Mucosa of descending colon (tissue), 3 donors: Measurements from ENCODE around the gene NF2. TPM values are rescaled to one million over a fixed set of nuclear protein-coding genes. Genes with fewer than 3 reads are reported as not detected.

ENCODE experiments used
- ATAC-seq: fragments of 200-7000 bp; cut with Tn5 transposase; one replicate; pipeline ENCODE4 v1.9.1; 2020; ENCODE audit warnings: mild to moderate bottlenecking, moderate library complexity
- DNase-seq, 3 donors: peaks; one replicate each; pipeline ENCODE4 v3.0.0-alpha.2; 2020
- H3K36me3 ChIP-seq: fragments of 200-600 bp; one replicate; pipeline ENCODE4 v1.8.0; 2021; ENCODE audit warnings: low read depth, mild to moderate bottlenecking
- H3K4me1 ChIP-seq: fragments of 200-600 bp; one replicate; pipeline ENCODE4 v1.8.0; 2021; ENCODE audit warnings: low read depth, mild to moderate bottlenecking
- H3K4me3 ChIP-seq: fragments of 200-600 bp; one replicate; pipeline ENCODE4 v1.8.0; 2021; ENCODE audit warnings: mild to moderate bottlenecking
- H3K9me3 ChIP-seq: fragments of 200-600 bp; one replicate; pipeline ENCODE4 v1.8.0; 2021; ENCODE audit warnings: mild to moderate bottlenecking
- intact Hi-C, 2 donors: fragments of 100-400 bp; cut with DNase I in 1 of 2; cut with micrococcal nuclease in 1 of 2; formaldehyde crosslinking; loops; one replicate each; pipeline versions ENCODE4 v1.11.0 to v1.11.1; 2022; cut with DNase I, micrococcal nuclease
- total RNA-seq, 3 donors: library from RNA; stranded (reverse); fragmentation: NEBNext Ultra II Directional in 2 of 3; extraction: Animal tissue kit (Norgen Biotek cat#: 25700) in 2 of 3; gene quantifications; one replicate each; pipeline versions ENCODE4 v1.2.1 to v1.2.4, GENCODE V29; 2021 to 2023
- TF ChIP-seq, protein P1 (sequence below): fragments of 200-600 bp; IDR thresholded peaks from one replicate; pipeline ENCODE4 v1.8.0; 2022; ENCODE audit warnings: antibody characterized with exemption, mild to moderate bottlenecking
- donor health status: DM: no; HTN: no; CAD: no; lungs with moderate emphysema.
- donor health status: DM: no; HTN: no; CAD: no.
- donor health status: DM: no; HTN: yes; CAD: no.

Gene NF2
- total RNA-seq, 3 donors from 2014 or later, result 32.3 to 45.2 (median 43.1) TPM

DNA sequence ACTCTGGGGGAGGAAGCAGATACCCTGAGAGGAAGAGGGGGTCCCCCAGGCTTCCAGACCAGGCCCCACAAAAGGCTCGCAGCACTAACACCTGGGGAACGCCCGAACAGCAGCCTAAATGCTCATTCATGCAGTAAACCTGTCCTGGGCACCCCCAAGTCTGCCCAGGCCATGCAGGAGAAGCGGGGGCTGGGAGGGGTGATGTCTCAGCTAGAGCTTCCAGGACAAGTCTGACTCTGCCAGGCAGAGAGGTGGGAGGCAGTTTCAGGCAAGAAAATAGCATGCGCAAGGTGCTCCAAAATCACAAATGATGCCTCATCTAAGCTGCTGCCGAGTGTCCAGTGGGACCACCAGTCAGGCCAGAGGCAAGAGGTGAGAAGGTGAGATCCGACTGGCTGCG lies 131.0 kb downstream of the NF2 start:
- Histone ChIP-seq H3K4me3 (no peak overlapping the region), H3K9me3 (no peaks in the 10 kb centered on the region), H3K4me1 (no peaks in the 10 kb centered on the region), H3K36me3 (no peaks in the 10 kb centered on the region)
- TF ChIP-seq, protein P1, sequence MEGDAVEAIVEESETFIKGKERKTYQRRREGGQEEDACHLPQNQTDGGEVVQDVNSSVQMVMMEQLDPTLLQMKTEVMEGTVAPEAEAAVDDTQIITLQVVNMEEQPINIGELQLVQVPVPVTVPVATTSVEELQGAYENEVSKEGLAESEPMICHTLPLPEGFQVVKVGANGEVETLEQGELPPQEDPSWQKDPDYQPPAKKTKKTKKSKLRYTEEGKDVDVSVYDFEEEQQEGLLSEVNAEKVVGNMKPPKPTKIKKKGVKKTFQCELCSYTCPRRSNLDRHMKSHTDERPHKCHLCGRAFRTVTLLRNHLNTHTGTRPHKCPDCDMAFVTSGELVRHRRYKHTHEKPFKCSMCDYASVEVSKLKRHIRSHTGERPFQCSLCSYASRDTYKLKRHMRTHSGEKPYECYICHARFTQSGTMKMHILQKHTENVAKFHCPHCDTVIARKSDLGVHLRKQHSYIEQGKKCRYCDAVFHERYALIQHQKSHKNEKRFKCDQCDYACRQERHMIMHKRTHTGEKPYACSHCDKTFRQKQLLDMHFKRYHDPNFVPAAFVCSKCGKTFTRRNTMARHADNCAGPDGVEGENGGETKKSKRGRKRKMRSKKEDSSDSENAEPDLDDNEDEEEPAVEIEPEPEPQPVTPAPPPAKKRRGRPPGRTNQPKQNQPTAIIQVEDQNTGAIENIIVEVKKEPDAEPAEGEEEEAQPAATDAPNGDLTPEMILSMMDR, result no peak
- intact Hi-C loops, result no loop called here
- ATAC-seq (no peak), DNase-seq (no peak)

DNA sequence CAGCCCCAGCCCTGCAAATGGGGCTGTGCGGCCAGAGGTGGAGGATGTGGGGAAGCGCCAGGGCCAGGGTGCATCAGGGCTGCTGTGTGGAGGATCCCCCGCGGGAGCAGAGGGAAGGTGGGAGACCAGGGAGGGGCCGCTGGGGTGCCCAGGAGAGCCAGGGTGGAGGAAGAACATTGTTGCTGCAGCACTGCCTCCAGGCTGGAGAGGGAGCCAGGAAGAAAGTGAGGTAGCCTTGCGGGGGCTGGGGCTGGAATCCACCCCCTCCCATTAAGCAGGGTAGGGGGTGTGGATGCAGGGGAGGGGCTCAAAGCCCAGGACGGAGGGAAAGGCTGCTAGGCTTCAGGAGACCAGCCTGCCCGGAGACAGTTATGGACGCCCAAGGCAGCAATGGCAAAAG lies 131.4 kb downstream of the NF2 start:
- Histone ChIP-seq H3K4me1 (no peaks in the 10 kb centered on the region), H3K4me3 (no peak overlapping the region), H3K9me3 (no peaks in the 10 kb centered on the region), H3K36me3 (no peaks in the 10 kb centered on the region)
- DNase-seq (no peak), ATAC-seq (no peak)
- intact Hi-C loops, result no loop called here
- TF ChIP-seq, protein P1, result no peak

DNA sequence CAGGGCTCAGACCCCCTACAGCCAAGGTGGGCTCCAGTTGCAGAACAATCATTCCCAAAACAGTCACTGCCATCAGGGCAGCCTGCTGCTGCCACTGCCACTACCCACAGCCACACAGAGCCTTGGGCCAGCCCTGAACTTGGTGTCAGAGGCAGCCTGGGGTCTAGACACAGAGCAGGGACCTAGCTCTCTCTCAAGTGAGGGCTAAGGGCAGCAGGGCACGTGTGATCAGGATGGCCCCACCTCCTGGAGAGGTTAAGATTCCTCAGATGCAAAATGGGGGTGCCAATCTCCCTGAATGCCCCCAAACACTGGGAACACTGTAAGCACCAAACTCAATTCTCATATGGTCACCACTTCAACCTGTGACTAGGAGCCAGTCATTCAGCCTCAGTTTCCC lies 132.0 kb downstream of the NF2 start:
- ATAC-seq (no peak), DNase-seq (no peak)
- intact Hi-C loops, result no loop called here

DNA sequence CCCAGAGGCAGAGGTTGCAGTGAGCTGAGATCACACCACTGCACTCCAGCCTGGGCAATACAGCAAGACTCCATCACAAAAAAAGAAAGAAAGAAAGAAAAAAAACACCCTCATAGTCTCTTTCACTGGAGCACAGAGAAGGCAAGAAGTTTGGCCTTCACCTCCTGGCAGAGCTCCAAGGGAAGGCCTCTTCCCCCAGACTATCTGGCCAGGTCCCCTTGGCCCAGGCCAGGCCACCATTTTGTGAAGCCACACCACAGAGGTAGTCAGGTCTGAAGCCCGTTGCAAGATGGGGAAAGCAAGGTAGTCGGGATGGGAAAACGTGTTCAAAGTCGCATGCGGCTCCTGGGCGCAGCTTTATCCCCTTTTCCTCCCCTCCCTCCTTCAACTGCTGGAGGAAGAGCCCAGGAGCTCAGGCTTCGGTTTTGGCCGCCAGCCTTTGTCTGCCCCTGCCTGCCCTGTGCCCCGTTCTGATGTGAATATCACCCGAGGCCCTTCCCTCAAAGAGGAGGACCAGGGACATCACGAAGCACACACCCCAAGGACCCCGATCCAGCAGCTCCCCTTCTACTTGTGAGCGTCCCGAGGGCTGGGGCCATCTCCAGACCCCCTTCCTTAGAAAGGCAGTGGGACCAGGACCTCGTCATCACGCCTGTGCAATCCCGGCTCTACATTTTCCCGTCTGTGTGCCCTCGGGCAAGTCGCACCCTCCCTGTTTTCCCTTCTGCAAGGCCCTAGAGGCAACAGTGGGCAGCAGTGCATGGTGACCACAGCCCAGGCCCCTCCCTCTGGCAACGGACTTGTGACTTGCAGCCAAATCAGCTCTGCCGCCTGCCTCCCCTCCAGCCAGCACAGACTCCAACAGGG lies 134.1 kb downstream of the NF2 start:
- intact Hi-C loops, result no loop called here
- DNase-seq (no peak), ATAC-seq (no peak)
- Histone ChIP-seq H3K4me3 (no peak overlapping the region), H3K9me3 (no peaks in the 10 kb centered on the region), H3K36me3 (no peaks in the 10 kb centered on the region), H3K4me1 (no peaks in the 10 kb centered on the region)
- TF ChIP-seq, protein P1, result no peak

More for the DNA sequence above, 132.0 kb downstream of the NF2 start:
- no peaks in the 10 kb centered on the region for H3K36me3 ChIP-seq
- H3K4me3 ChIP-seq, result no peak overlapping the region
- no peaks in the 10 kb centered on the region for H3K4me1 ChIP-seq
- H3K9me3 ChIP-seq, result no peaks in the 10 kb centered on the region
- TF ChIP-seq, protein P1, result no peak

DNA sequence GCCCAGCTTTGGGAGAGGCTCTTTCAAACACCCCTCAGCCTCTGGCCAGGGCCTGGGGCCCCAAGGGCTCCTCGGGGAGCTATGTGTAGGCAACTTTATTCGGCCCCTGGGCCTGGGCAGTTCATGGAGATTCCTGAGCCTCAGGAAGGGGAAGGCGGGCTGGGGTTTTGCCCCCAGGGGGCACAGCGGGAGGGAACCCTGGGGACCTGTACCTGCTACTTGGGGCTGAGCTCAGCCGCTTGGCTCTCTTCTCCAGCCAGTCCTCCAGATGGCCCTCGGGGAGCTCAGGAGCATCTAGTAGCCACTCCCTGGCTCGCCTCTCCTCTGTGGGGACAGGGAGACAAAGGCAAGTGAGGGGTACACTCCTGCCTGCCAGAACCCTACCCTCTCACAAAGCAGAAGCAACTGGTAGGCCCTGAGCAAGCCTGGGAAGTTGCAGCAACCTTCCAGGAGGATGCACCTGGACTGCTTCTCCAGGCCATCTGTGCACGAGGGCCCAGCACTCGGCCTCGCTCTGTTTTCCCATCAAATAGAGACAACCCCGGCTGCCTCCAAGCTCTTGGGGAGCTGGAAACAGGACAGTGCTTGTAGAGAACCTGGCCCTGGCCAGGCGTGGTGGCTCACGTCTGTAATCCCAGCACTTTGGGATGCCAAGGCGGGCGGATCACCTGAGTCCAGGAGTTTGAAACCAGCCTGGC lies 134.8 kb downstream of the NF2 start:
- ATAC-seq (no peak), DNase-seq (no peak)
- Histone ChIP-seq H3K4me1 (no peaks in the 10 kb centered on the region), H3K9me3 (no peaks in the 10 kb centered on the region), H3K4me3 (no peak overlapping the region), H3K36me3 (no peaks in the 10 kb centered on the region)
- TF ChIP-seq, protein P1, result no peak
- intact Hi-C loops, result no loop called here
